ENCODE measurements around the gene TFEC. TPM values are rescaled to one million over a fixed set of nuclear protein-coding genes. Genes with fewer than 3 reads are reported as not detected.

The TFEC gene
- total and polyA plus RNA-seq, 10 of the 15 experiments (the other 5 are each of a cell fraction or from before 2014, with no cell fraction given), result 0.18 to 5.8 (median 2.4) TPM

DNA sequence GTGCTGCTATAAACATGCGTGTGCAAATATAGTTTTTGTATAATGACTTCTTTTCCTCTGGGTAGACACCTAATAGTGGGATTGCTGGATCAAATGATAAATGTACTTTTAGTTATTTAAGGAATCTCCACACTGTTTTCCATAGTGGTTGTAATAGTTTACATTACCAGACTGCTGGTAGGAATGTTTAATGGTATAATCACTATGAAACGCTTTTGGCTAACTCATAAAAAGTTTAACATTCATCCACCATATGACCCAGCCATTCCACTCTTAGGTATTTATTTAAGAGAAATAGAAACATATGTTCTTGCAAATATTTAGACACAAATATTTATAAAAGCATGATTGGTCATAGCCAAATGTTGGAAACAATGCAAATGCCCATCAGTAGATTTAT lies 32.1 kb upstream of the TFEC start:
- H3K79me2 ChIP-seq (ENCODE audit: control insufficient read depth, insufficient read depth, low read length), result no peaks in the 10 kb centered on the region
- in situ Hi-C loops (cut with MboI), result no loop called here
- CTCF ChIA-PET, result no interaction called here
- no peak for ATAC-seq
- no peak overlapping the region for H3K4me3 ChIP-seq
- FAIRE-seq, result no peak
- H3K9me3 ChIP-seq (replicated peaks; ENCODE audit: control insufficient read depth, insufficient read depth, low read length), result no peaks in the 10 kb centered on the region
- intact Hi-C loops (cut with micrococcal nuclease; ENCODE audit: unreplicated experiment), result no loop called here
- SMC1A ChIA-PET (ENCODE audit: uncharacterized antibody, unreplicated experiment), result no interaction called here
- DNase-seq (ENCODE audit: low read depth, low spot score), result no peak
- H3K9ac ChIP-seq (ENCODE audit: control insufficient read depth, insufficient read depth, low read length), result no peak overlapping the region
- POLR2A ChIA-PET, result no interaction called here
- H3K4me2 ChIP-seq (ENCODE audit: control insufficient read depth, insufficient read depth), result no peak overlapping the region
- H3K36me3 ChIP-seq (ENCODE audit: control insufficient read depth in 2 of 2, insufficient read depth in 2 of 2, low read length in 1 of 2), result no peaks in the 10 kb centered on the region
- H4K20me1 ChIP-seq (ENCODE audit: control insufficient read depth, insufficient read depth), result no peaks in the 10 kb centered on the region
- RAD21 ChIA-PET (ENCODE audit: unreplicated experiment), result no interaction called here
- WGBS (ENCODE audit: insufficient coverage, insufficient replicate concordance, low lambda C conversion rate, missing lambda C conversion rate), result 44% methylated on average over 2 of the region's 2 CpGs
- no peak for TF ChIP-seq NBN (IDR thresholded peaks at IDR 0.05)
- TF ChIP-seq RAD51 (IDR thresholded peaks at IDR 0.05), result no peak
- TF ChIP-seq BACH1 (IDR thresholded peaks at IDR 0.05; ENCODE audit: borderline replicate concordance), result no peak
- no peak for TF ChIP-seq TBL1XR1 (IDR thresholded peaks at IDR 0.05; ENCODE audit: low read depth, low read length)
- TF ChIP-seq POLR2AphosphoS2 (IDR thresholded peaks at IDR 0.05; ENCODE audit: low read depth, low read length), result no peak
- TF ChIP-seq CBX3 (IDR thresholded peaks at IDR 0.05; ENCODE audit: borderline replicate concordance, low read depth), result no peak
- TF ChIP-seq ZNF24 (IDR thresholded peaks at IDR 0.05), result no peak
- no peak for TF ChIP-seq IKZF2 (IDR thresholded peaks at IDR 0.05)
- TF ChIP-seq GATAD2B (conservative IDR thresholded peaks at IDR 0.05; ENCODE audit: low read depth), result no peak
- TF ChIP-seq, protein P1, sequence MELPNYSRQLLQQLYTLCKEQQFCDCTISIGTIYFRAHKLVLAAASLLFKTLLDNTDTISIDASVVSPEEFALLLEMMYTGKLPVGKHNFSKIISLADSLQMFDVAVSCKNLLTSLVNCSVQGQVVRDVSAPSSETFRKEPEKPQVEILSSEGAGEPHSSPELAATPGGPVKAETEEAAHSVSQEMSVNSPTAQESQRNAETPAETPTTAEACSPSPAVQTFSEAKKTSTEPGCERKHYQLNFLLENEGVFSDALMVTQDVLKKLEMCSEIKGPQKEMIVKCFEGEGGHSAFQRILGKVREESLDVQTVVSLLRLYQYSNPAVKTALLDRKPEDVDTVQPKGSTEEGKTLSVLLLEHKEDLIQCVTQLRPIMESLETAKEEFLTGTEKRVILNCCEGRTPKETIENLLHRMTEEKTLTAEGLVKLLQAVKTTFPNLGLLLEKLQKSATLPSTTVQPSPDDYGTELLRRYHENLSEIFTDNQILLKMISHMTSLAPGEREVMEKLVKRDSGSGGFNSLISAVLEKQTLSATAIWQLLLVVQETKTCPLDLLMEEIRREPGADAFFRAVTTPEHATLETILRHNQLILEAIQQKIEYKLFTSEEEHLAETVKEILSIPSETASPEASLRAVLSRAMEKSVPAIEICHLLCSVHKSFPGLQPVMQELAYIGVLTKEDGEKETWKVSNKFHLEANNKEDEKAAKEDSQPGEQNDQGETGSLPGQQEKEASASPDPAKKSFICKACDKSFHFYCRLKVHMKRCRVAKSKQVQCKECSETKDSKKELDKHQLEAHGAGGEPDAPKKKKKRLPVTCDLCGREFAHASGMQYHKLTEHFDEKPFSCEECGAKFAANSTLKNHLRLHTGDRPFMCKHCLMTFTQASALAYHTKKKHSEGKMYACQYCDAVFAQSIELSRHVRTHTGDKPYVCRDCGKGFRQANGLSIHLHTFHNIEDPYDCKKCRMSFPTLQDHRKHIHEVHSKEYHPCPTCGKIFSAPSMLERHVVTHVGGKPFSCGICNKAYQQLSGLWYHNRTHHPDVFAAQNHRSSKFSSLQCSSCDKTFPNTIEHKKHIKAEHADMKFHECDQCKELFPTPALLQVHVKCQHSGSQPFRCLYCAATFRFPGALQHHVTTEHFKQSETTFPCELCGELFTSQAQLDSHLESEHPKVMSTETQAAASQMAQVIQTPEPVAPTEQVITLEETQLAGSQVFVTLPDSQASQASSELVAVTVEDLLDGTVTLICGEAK (IDR thresholded peaks at IDR 0.05; ENCODE audit: borderline replicate concordance), result no peak
- TF ChIP-seq EP300 (IDR thresholded peaks at IDR 0.05; ENCODE audit: borderline replicate concordance in 1 of 2, control insufficient read depth in 1 of 2, low read depth in 2 of 2, low read length in 2 of 2), result no peak
- no peak overlapping the region for H3K27ac ChIP-seq (ENCODE audit: control insufficient read depth, insufficient read depth)
- H3K27me3 ChIP-seq (replicated peaks in 1 of 2; ENCODE audit: control insufficient read depth in 2 of 2, insufficient read depth in 2 of 2, low read length in 1 of 2), result no peaks in the 10 kb centered on the region
- H2AFZ ChIP-seq (ENCODE audit: control insufficient read depth, low read depth, low read length), result no peak overlapping the region
- no TSS peak for BruUV-seq (replicated peaks)
- no peaks in the 10 kb centered on the region for H3K4me1 ChIP-seq (ENCODE audit: control insufficient read depth, insufficient read depth, low read length)
